ENCODE data around the gene CLDN4.
"Not testable (repeated sequence)": the region's sequence is repeated elsewhere in the genome, so short reads cannot be mapped to it uniquely, and the experiment has no call there.

GRCh38 chr7:73797176-73797575 is 33.6 kb upstream of the CLDN4 start:
- TF ChIP-seq CTCF, POLR2A, EP300 (IDR thresholded peaks at IDR 0.05): not testable (repeated sequence)
